Measurements from ENCODE around the gene VIT. TPM values are rescaled to one million over a fixed set of nuclear protein-coding genes. Genes with fewer than 3 reads are reported as not detected.

Gene VIT
- total RNA-seq, 6 experiments from 2014 or later: 3.7 to 11.6 (median 9.7) TPM

- peaks cover 67% of the 10 kb centered on the region for H3K4me1 Mint-ChIP-seq (ENCODE audit: low read depth)
- H3K27me3 Mint-ChIP-seq (ENCODE audit: insufficient read depth): no peaks in the 10 kb centered on the region; the same call in none of the 2 replicates
- H3K27ac Mint-ChIP-seq: no peak overlapping the region
- no peak overlapping the region for H3K4me3 Mint-ChIP-seq
- no peak for DNase-seq
- H3K9me3 Mint-ChIP-seq: no peaks in the 10 kb centered on the region
- no peak for TF ChIP-seq CTCF (IDR thresholded peaks at IDR 0.05)
- no peaks in the 10 kb centered on the region for H3K36me3 Mint-ChIP-seq (ENCODE audit: low read depth)
Observed at GRCh38 chr2:36700311-36700710, 3.8 kb downstream of the VIT start.

GRCh38 chr2:36701391-36701795 lies 4.9 kb downstream of the VIT start:
- Mint-ChIP-seq H3K27ac (peak overlapping the region; percentile 66), H3K27me3 (ENCODE audit: insufficient read depth) (no peaks in the 10 kb centered on the region; the same call in none of the 2 replicates), H3K4me1 (ENCODE audit: low read depth) (peaks cover 67% of the 10 kb centered on the region), H3K36me3 (ENCODE audit: low read depth) (no peaks in the 10 kb centered on the region), H3K4me3 (peak overlapping the region; percentile 29), H3K9me3 (no peaks in the 10 kb centered on the region)
- peak; percentile 60 for TF ChIP-seq CTCF (IDR thresholded peaks at IDR 0.05)
- peak; percentile 65 for DNase-seq

- H3K9me3 Mint-ChIP-seq: no peaks in the 10 kb centered on the region
- peaks cover 67% of the 10 kb centered on the region for H3K4me1 Mint-ChIP-seq (ENCODE audit: low read depth)
- peak overlapping the region; percentile 66; the same call in 1 of the 2 replicates for H3K27ac Mint-ChIP-seq
- 0 out of 2 replicates have a peak, but pooled peaks have one; percentile 6 for TF ChIP-seq CTCF (IDR thresholded peaks at IDR 0.05)
- H3K27me3 Mint-ChIP-seq (ENCODE audit: insufficient read depth): no peaks in the 10 kb centered on the region; the same call in none of the 2 replicates
- no peak overlapping the region for H3K4me3 Mint-ChIP-seq
- DNase-seq: no peak
- H3K36me3 Mint-ChIP-seq (ENCODE audit: low read depth): no peaks in the 10 kb centered on the region
Observed at GRCh38 chr2:36701918-36702317, 5.4 kb downstream of the VIT start.

- Mint-ChIP-seq H3K4me3 (no peak overlapping the region), H3K4me1 (ENCODE audit: low read depth) (peaks cover 67% of the 10 kb centered on the region), H3K36me3 (ENCODE audit: low read depth) (no peaks in the 10 kb centered on the region), H3K9me3 (no peaks in the 10 kb centered on the region), H3K27ac (no peak overlapping the region), H3K27me3 (ENCODE audit: insufficient read depth) (no peaks in the 10 kb centered on the region; the same call in none of the 2 replicates)
- no peak for TF ChIP-seq CTCF (IDR thresholded peaks at IDR 0.05)
- no peak for DNase-seq
Observed at GRCh38 chr2:36702781-36703180, 6.3 kb downstream of the VIT start.

GRCh38 chr2:36704475-36705150 lies 8.1 kb downstream of the VIT start:
- H3K4me3 Mint-ChIP-seq: no peak overlapping the region
- DNase-seq: no peak
- peaks cover 5% of the 10 kb centered on the region for H3K36me3 Mint-ChIP-seq (ENCODE audit: low read depth)
- TF ChIP-seq CTCF (IDR thresholded peaks at IDR 0.05): no peak
- peaks cover 78% of the 10 kb centered on the region for H3K4me1 Mint-ChIP-seq (ENCODE audit: low read depth)
- no peaks in the 10 kb centered on the region; the same call in none of the 2 replicates for H3K27me3 Mint-ChIP-seq (ENCODE audit: insufficient read depth)
- no peaks in the 10 kb centered on the region for H3K9me3 Mint-ChIP-seq
- peak overlapping the region; percentile 84; the same call in 1 of the 2 replicates for H3K27ac Mint-ChIP-seq

Data from HFFc6 (cell line).